RWPE2 (cell line): ENCODE data around the gene NUDCD3.

Experiments used
- ATAC-seq: fragments of 200-7000 bp; cut with Tn5 transposase; 3 replicates; pipeline ENCODE4 v1.9.1; 2021; ENCODE audit warnings: low read depth
- DNase-seq: peaks from one replicate; pipeline ENCODE4 v3.0.0-alpha.2; 2020; ENCODE audit warnings: low spot score
- H3K27ac ChIP-seq: fragments of 450-650 bp; 2 replicates; pipeline ENCODE4 v1.5.1; 2017; ENCODE audit warnings: mild to moderate bottlenecking; ENCODE audit not compliant: poor library complexity, severe bottlenecking
- H3K27me3 ChIP-seq: fragments of 250-450 bp; sonication (Bioruptor Pico); 2 replicates; pipeline ENCODE4 v1.5.1; 2021; ENCODE audit warnings: mild to moderate bottlenecking, moderate library complexity; ENCODE audit not compliant: insufficient read depth, poor library complexity, severe bottlenecking
- H3K36me3 ChIP-seq: fragments of 250-450 bp; sonication (Bioruptor Pico); 2 replicates; pipeline ENCODE4 v1.5.1; 2020; ENCODE audit warnings: low read depth, mild to moderate bottlenecking, moderate library complexity
- H3K4me1 ChIP-seq: fragments of 250-450 bp; sonication (Bioruptor Pico); 2 replicates; pipeline ENCODE4 v1.5.1; 2021; ENCODE audit warnings: mild to moderate bottlenecking, moderate library complexity; ENCODE audit not compliant: insufficient read depth, poor library complexity, severe bottlenecking
- H3K4me3 ChIP-seq: fragments of 250-450 bp; sonication (Bioruptor Pico); 2 replicates; pipeline ENCODE4 v1.5.1; 2021; ENCODE audit warnings: mild to moderate bottlenecking, moderate library complexity; ENCODE audit not compliant: severe bottlenecking
- H3K9me3 ChIP-seq: fragments of 250-450 bp; sonication (Bioruptor Pico); 2 replicates; pipeline ENCODE4 v1.5.1; 2021; ENCODE audit warnings: mild to moderate bottlenecking, moderate library complexity; ENCODE audit not compliant: severe bottlenecking
- TF ChIP-seq, protein P1 (sequence below): fragments of 450-650 bp; IDR thresholded peaks from one replicate; pipeline ENCODE4 v1.5.1; 2017; ENCODE audit warnings: mild to moderate bottlenecking, moderate library complexity; ENCODE audit not compliant: poor library complexity, severe bottlenecking

Gene NUDCD3

GRCh38 chr7:44353668-44354067 lies 136.8 kb downstream of the NUDCD3 start:
- H3K36me3 ChIP-seq: no peaks in the 10 kb centered on the region
- no peak overlapping the region for H3K4me3 ChIP-seq
- no peaks in the 10 kb centered on the region for H3K9me3 ChIP-seq
- no peak overlapping the region for H3K27ac ChIP-seq
- no peaks in the 10 kb centered on the region for H3K27me3 ChIP-seq
- no peaks in the 10 kb centered on the region for H3K4me1 ChIP-seq
- ATAC-seq: no peak
- no peak for DNase-seq
- TF ChIP-seq, protein P1, sequence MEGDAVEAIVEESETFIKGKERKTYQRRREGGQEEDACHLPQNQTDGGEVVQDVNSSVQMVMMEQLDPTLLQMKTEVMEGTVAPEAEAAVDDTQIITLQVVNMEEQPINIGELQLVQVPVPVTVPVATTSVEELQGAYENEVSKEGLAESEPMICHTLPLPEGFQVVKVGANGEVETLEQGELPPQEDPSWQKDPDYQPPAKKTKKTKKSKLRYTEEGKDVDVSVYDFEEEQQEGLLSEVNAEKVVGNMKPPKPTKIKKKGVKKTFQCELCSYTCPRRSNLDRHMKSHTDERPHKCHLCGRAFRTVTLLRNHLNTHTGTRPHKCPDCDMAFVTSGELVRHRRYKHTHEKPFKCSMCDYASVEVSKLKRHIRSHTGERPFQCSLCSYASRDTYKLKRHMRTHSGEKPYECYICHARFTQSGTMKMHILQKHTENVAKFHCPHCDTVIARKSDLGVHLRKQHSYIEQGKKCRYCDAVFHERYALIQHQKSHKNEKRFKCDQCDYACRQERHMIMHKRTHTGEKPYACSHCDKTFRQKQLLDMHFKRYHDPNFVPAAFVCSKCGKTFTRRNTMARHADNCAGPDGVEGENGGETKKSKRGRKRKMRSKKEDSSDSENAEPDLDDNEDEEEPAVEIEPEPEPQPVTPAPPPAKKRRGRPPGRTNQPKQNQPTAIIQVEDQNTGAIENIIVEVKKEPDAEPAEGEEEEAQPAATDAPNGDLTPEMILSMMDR: no peak

GRCh38 chr7:44348851-44349781 lies 141.3 kb downstream of the NUDCD3 start:
- ATAC-seq: no peak
- H3K36me3 ChIP-seq: no peaks in the 10 kb centered on the region
- TF ChIP-seq, protein P1: no peak

GRCh38 chr7:44348300-44348699 lies 142.2 kb downstream of the NUDCD3 start:
- Histone ChIP-seq H3K4me1 (no peaks in the 10 kb centered on the region), H3K27me3 (no peaks in the 10 kb centered on the region), H3K36me3 (no peaks in the 10 kb centered on the region), H3K4me3 (no peak overlapping the region), H3K27ac (no peak overlapping the region), H3K9me3 (no peaks in the 10 kb centered on the region)
- peak; percentile 76 for ATAC-seq
- TF ChIP-seq, protein P1: peak; percentile 38
- no peak for DNase-seq

More at GRCh38 chr7:44348851-44349781, 141.3 kb downstream of the NUDCD3 start:
- Histone ChIP-seq H3K4me1 (no peaks in the 10 kb centered on the region), H3K4me3 (no peak overlapping the region), H3K9me3 (no peaks in the 10 kb centered on the region), H3K27me3 (no peaks in the 10 kb centered on the region), H3K27ac (no peak overlapping the region)
- no peak for DNase-seq

DNA sequence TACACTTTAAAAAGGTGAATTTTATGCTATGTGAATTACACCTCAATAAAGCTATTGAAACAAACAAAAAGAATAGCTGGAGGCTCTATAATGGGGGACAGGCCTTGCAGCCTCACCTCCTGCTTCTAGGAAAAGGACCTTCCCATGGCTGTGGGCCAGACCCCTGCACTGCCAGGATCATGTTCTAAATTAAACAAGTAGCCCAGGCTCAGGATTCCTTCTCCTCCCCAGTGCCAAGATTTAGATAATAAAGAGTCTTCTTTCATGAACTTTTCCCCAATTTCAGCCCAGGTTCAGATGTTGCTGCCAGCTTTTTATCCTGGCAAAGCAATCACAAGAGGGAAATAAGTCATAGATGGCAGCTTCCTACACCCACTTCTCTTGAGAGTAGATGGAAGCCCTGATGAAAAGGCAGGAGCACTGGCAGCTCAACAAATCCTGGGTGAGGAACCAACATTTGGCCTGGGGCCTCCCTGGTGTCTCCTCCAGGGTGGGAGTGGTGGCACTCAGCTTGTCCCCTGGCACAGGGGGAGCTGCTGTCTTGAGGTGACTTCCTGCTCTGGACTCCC lies 142.8 kb downstream of the NUDCD3 start:
- Histone ChIP-seq H3K27ac (no peak overlapping the region), H3K36me3 (no peaks in the 10 kb centered on the region), H3K9me3 (no peaks in the 10 kb centered on the region), H3K27me3 (no peaks in the 10 kb centered on the region), H3K4me1 (no peaks in the 10 kb centered on the region), H3K4me3 (no peak overlapping the region)
- DNase-seq (no peak), ATAC-seq (no peak)
- TF ChIP-seq, protein P1: no peak

DNA sequence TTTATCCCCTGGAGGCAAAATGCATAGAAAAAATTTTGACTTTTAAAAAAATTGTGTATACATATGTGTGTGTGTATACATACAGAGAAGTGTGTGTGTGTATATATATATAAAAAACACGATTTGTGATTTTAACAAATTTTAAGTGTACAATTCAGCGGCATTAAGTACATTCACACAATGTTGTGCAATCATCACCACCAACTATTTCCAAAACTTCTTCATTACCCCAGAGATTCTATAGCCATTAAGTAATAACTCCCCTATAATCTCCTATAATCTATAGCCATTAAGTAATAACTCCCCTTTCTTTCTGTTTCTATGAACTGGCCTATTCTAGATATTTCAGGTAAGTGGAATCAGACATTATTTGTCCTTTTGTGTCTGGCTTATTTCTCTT lies 144.4 kb downstream of the NUDCD3 start:
- no peaks in the 10 kb centered on the region for H3K9me3 ChIP-seq
- DNase-seq: no peak
- no peak overlapping the region for H3K4me3 ChIP-seq
- no peaks in the 10 kb centered on the region for H3K36me3 ChIP-seq
- no peaks in the 10 kb centered on the region for H3K4me1 ChIP-seq
- no peak for ATAC-seq
- H3K27ac ChIP-seq: no peak overlapping the region
- TF ChIP-seq, protein P1: no peak
- no peaks in the 10 kb centered on the region for H3K27me3 ChIP-seq
